ENCODE measurements around the gene RIF1. TPM values are rescaled to one million over a fixed set of nuclear protein-coding genes. Genes with fewer than 3 reads are reported as not detected.

The RIF1 gene
- total and polyA plus RNA-seq, 9 of the 15 experiments (the other 6 are each of a cell fraction or from before 2014, with no cell fraction given) = 11.0 to 109 (median 44.2) TPM

DNA sequence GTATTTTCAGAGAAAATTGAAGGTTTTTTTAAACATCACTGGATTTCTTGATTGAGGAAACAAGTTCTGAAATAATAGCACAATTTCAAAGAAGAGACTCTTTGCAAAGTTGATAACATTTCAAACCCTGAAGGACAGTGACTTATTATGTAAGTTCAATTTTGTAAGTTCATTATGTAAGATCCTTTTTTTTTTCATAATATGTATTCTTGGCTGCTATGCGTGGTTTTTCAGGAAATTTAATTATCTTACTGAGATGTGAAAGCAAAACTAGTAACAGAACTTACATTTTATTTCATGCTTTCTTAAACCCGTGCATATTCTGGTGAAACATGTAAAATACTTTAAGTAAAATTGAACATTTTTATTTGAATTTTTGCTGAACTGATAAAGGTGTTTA, 65.4 kb downstream of the RIF1 start:
- Histone ChIP-seq H2AFZ (ENCODE audit: low read depth, low read length) (no peak overlapping the region), H4K20me1 (replicated peaks; ENCODE audit: control insufficient read depth, insufficient read depth, low read length) (no peaks in the 10 kb centered on the region), H3K4me1 (replicated peaks in 1 of 2; ENCODE audit: control insufficient read depth in 2 of 2, insufficient read depth in 2 of 2, low read length in 2 of 2) (no peaks in the 10 kb centered on the region), H3K27me3 (ENCODE audit: control insufficient read depth in 2 of 2, insufficient read depth in 2 of 2, low read length in 2 of 2) (no peaks in the 10 kb centered on the region), H3K4me2 (ENCODE audit: insufficient read depth, low read length) (no peak overlapping the region), H3K9me3 (replicated peaks; ENCODE audit: control insufficient read depth, insufficient read depth, low read depth, low read length) (no peaks in the 10 kb centered on the region), H3K9ac (ENCODE audit: insufficient read depth in 1 of 2, low read depth in 2 of 2, low read length in 2 of 2) (no peak overlapping the region), H3K4me3 (no peak overlapping the region), H3K9me1 (ENCODE audit: control insufficient read depth, insufficient read depth, low read length) (no peaks in the 10 kb centered on the region), H3K79me2 (ENCODE audit: control insufficient read depth, insufficient read depth, low read length) (peaks cover 19% of the 10 kb centered on the region; the same call in 2 of the 3 replicates), H3K36me3 (ENCODE audit: control insufficient read depth, insufficient read depth, low read length) (peaks cover 83% of the 10 kb centered on the region), H3K27ac (ENCODE audit: extremely low read depth, low read depth, low read length) (no peak overlapping the region)
- ATAC-seq = no peak
- ChIA-PET POLR2A (no interaction called here), CTCF (ENCODE audit: low intra/inter-chr PET ratio) (no interaction called here)
- 100% methylated on average over 2 of the region's 2 CpGs for WGBS (ENCODE audit: insufficient coverage, low coverage, missing lambda C conversion rate)
- no TSS peak for BruUV-seq (replicated peaks)
- intact Hi-C loops (cut with micrococcal nuclease) (no loop called here), in situ Hi-C loops (cut with MboI) (no loop called here)
- no peak for TF ChIP-seq ZC3H8 (IDR thresholded peaks at IDR 0.05)
- TF ChIP-seq, protein P1, sequence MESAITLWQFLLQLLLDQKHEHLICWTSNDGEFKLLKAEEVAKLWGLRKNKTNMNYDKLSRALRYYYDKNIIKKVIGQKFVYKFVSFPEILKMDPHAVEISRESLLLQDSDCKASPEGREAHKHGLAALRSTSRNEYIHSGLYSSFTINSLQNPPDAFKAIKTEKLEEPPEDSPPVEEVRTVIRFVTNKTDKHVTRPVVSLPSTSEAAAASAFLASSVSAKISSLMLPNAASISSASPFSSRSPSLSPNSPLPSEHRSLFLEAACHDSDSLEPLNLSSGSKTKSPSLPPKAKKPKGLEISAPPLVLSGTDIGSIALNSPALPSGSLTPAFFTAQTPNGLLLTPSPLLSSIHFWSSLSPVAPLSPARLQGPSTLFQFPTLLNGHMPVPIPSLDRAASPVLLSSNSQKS (CRISPR knock-in tag; IDR thresholded peaks at IDR 0.05) = no peak
- no peak for TF ChIP-seq ZNF134 (CRISPR knock-in tag; conservative IDR thresholded peaks at IDR 0.05)
- no peak for FAIRE-seq
- DNase-seq (ENCODE audit: extremely low read depth in 1 of 4, low spot score in 3 of 4) = no peak

DNA sequence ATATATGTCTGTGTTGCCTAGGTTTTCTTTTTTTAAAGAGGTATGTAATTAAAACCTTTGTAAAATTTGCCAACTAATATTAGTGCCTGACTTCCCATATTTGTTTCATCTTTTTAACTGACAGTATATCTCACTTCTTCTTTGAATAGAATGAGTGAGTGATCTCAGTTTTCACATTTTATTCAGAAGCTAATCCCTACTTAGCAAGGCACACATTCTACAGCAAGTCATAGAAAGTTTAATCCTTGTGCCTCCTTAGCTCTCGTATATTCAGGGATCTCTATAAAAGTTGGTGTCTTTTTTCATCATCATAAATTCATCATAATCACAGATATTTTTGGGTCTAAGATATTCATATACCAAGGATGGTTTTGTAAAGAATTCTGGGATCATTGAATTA, 66.6 kb downstream of the RIF1 start:
- no peak overlapping the region for H3K27ac ChIP-seq (ENCODE audit: extremely low read depth, low read depth, low read length)
- intact Hi-C loops (cut with micrococcal nuclease) (no loop called here), in situ Hi-C loops (cut with MboI) (no loop called here)
- H3K36me3 ChIP-seq (ENCODE audit: control insufficient read depth, insufficient read depth, low read length) = peaks cover 81% of the 10 kb centered on the region
- BruUV-seq (replicated peaks) = no TSS peak
- FAIRE-seq = no peak
- no peaks in the 10 kb centered on the region for H3K9me1 ChIP-seq (ENCODE audit: control insufficient read depth, insufficient read depth, low read length)
- no peak overlapping the region for H3K4me2 ChIP-seq (ENCODE audit: insufficient read depth, low read length)
- H3K9me3 ChIP-seq (replicated peaks; ENCODE audit: control insufficient read depth, insufficient read depth, low read depth, low read length) = no peaks in the 10 kb centered on the region
- H3K27me3 ChIP-seq (ENCODE audit: control insufficient read depth in 2 of 2, insufficient read depth in 2 of 2, low read length in 2 of 2) = no peaks in the 10 kb centered on the region
- no peak overlapping the region for H2AFZ ChIP-seq (ENCODE audit: low read depth, low read length)
- POLR2A ChIA-PET = no interaction called here
- H3K79me2 ChIP-seq (ENCODE audit: control insufficient read depth, insufficient read depth, low read length) = peaks cover 19% of the 10 kb centered on the region; the same call in 2 of the 3 replicates
- no peak overlapping the region for H3K9ac ChIP-seq (ENCODE audit: insufficient read depth in 1 of 2, low read depth in 2 of 2, low read length in 2 of 2)
- H4K20me1 ChIP-seq (replicated peaks; ENCODE audit: control insufficient read depth, insufficient read depth, low read length) = no peaks in the 10 kb centered on the region
- no peak for ATAC-seq
- no peak overlapping the region for H3K4me3 ChIP-seq
- no peaks in the 10 kb centered on the region for H3K4me1 ChIP-seq (replicated peaks in 1 of 2; ENCODE audit: control insufficient read depth in 2 of 2, insufficient read depth in 2 of 2, low read length in 2 of 2)
- WGBS (ENCODE audit: insufficient coverage, low coverage, missing lambda C conversion rate) = 100% methylated on average over 1 of the region's 1 CpG
- DNase-seq (ENCODE audit: extremely low read depth in 1 of 4, low spot score in 3 of 4) = no peak
- CTCF ChIA-PET (ENCODE audit: low intra/inter-chr PET ratio) = no interaction called here
- TF ChIP-seq, protein P2, sequence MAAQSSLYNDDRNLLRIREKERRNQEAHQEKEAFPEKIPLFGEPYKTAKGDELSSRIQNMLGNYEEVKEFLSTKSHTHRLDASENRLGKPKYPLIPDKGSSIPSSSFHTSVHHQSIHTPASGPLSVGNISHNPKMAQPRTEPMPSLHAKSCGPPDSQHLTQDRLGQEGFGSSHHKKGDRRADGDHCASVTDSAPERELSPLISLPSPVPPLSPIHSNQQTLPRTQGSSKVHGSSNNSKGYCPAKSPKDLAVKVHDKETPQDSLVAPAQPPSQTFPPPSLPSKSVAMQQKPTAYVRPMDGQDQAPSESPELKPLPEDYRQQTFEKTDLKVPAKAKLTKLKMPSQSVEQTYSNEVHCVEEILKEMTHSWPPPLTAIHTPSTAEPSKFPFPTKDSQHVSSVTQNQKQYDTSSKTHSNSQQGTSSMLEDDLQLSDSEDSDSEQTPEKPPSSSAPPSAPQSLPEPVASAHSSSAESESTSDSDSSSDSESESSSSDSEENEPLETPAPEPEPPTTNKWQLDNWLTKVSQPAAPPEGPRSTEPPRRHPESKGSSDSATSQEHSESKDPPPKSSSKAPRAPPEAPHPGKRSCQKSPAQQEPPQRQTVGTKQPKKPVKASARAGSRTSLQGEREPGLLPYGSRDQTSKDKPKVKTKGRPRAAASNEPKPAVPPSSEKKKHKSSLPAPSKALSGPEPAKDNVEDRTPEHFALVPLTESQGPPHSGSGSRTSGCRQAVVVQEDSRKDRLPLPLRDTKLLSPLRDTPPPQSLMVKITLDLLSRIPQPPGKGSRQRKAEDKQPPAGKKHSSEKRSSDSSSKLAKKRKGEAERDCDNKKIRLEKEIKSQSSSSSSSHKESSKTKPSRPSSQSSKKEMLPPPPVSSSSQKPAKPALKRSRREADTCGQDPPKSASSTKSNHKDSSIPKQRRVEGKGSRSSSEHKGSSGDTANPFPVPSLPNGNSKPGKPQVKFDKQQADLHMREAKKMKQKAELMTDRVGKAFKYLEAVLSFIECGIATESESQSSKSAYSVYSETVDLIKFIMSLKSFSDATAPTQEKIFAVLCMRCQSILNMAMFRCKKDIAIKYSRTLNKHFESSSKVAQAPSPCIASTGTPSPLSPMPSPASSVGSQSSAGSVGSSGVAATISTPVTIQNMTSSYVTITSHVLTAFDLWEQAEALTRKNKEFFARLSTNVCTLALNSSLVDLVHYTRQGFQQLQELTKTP (IDR thresholded peaks at IDR 0.05; ENCODE audit: low read depth in 1 of 2, partially characterized antibody in 2 of 2) = no peak
- no peak for TF ChIP-seq PHF21A (IDR thresholded peaks at IDR 0.05; ENCODE audit: borderline replicate concordance, low read depth)
- TF ChIP-seq ZBED1 (IDR thresholded peaks at IDR 0.05) = no peak
- no peak for TF ChIP-seq FOXA3 (CRISPR knock-in tag; conservative IDR thresholded peaks at IDR 0.05 in 1 of 2, IDR thresholded peaks at IDR 0.05 in 1 of 2)
- TF ChIP-seq STAT5A (IDR thresholded peaks at IDR 0.05; ENCODE audit: borderline replicate concordance, low read length) = no peak
- no peak for TF ChIP-seq ZC3H11A (IDR thresholded peaks at IDR 0.05; ENCODE audit: low read depth, low read length)
- TF ChIP-seq, protein P3, sequence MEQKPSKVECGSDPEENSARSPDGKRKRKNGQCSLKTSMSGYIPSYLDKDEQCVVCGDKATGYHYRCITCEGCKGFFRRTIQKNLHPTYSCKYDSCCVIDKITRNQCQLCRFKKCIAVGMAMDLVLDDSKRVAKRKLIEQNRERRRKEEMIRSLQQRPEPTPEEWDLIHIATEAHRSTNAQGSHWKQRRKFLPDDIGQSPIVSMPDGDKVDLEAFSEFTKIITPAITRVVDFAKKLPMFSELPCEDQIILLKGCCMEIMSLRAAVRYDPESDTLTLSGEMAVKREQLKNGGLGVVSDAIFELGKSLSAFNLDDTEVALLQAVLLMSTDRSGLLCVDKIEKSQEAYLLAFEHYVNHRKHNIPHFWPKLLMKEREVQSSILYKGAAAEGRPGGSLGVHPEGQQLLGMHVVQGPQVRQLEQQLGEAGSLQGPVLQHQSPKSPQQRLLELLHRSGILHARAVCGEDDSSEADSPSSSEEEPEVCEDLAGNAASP (IDR thresholded peaks at IDR 0.05) = no peak

Data from K562 (cell line).